8988T (cell line): ENCODE measurements around the gene TFF1.

Experiments used
- DNase-seq: peaks from one replicate; pipeline ENCODE4 v3.0.0; 2011

The TFF1 gene

DNA sequence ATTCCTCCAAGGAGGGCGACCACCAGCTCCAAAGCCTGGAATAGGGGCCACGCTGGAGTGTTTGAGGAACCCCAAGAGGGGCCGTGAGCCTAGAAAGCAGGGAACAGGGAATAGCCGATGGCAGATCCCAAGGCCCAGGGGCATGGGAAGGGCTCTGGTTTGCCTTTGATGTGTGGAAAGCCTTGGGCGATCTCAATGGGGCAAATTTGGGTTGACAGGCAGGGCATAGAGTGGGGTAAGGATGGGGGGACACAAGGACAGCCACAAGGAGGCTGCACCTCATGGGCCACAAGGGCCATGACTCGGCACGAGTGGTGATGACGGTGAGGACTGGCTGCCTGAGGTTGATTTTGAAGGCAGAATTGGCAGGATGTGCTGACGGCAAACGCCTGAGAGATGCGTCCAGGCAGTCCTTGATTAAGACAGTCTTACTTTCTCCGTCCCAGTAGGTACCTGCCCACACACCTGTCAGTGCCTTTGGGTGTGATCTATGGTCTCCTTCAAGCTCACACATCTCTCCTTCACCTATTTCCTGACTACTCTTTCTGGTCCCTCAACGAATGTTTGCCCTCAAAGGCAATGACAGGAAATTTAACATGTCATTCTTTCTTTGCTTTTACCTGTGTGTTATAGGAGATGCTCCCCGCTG lies 31.5 kb upstream of the TFF1 start:
- DNase-seq: no peak

DNA sequence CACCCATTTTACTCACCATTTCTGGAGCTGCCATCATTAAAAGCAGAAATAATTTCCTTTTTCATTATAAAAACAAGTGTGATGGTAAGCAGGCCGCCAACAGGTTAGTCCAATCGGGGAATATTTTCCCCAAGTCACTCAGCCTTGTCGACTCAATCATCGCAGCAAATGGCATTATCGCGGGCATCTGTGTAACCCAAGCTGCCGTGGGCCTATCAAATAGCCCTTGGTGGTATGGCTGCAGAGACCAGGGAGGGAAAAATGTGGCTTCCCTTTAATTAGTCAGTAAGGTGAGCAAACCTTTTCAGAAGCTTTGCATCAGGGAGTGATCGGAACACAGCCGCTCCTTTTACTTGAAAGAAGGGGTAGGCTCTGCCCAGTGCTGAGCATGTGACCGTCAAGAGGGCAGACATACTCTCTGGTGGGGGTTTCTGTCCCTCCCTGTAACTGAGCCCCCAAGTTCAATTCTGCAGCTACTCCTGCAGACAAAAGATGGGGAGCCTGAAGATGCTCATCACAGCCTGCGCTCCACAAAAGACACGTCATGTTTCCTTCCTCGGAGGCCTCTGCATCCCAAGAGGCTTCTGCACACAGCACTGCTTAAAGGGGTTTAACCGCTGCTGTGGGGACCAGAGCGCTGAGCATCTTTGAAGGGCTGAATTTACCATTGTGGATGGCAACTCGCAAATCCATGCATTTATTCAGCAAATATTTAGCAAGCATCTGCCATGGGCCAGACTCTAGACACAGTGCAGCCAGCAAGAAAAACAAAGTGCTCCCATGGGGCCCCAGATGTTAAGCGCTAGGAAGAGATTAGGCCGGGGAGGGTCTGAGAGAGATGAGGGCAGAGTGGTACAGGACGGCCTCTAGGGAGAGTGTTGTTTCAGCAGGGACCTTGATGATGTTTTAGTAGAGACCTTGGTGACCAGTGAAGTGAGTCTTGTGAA lies 30.7 kb upstream of the TFF1 start:
- no peak for DNase-seq

DNA sequence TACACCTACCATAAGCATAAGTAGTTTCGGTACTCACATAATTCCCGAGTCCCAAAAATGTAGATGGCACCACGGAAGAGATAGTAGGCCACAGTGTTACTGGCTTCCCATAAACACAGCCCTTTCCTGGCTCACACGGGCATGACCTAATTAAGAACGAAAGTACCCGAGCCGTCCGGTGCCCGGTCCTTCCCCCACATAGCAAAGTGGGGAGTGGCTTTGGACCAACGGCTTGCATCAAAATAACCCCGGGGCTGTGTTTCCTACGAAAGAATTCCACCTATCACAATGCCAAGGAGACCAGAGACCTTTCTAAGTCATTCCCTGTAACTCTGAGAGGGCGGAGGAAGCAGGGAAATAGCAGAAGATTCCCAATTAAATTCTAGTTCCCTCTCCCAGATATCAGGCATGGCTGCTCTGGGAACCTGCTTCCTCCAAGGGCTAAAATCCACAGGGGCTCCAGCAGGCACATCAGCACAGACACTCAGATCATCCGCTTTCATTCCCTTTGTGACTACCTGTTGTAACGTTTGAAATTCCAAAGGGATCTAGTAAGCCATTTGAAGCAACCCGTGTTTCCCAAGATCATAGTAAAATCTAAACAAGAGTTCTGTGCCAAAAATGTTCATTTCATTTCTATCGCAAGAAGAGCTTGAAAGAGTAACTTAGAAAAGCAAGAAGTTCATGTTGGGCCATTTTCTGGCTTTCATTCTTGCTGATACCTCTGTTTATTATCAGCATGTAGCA lies 29.7 kb upstream of the TFF1 start, which contains the start of gene TMPRSS3:
Gene TMPRSS3, minus strand, starts transcription at position 148 of the 747 bp plus-strand sequence. CDS start 635 bp downstream, outside the sequence.
- DNase-seq: no peak

DNA sequence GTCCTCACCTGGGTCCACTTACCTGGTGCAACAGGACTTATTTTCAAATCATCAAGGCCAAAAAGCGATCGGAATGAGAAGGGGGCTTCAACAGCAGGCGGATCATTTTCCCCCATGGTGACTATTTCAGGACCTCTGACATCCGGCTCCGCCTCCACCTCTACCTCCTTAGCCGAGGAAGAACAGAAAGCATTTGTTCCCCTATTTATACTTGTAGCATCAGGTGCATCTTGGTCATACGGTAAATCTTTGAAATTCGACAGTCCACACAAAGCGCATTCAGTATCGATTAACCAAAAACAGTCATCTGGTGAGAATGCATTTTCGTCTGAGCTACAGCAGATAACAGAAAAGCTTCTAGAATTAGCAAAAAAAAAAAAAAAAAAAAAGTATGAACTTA lies 29.0 kb upstream of the TFF1 start:
- DNase-seq: no peak

DNA sequence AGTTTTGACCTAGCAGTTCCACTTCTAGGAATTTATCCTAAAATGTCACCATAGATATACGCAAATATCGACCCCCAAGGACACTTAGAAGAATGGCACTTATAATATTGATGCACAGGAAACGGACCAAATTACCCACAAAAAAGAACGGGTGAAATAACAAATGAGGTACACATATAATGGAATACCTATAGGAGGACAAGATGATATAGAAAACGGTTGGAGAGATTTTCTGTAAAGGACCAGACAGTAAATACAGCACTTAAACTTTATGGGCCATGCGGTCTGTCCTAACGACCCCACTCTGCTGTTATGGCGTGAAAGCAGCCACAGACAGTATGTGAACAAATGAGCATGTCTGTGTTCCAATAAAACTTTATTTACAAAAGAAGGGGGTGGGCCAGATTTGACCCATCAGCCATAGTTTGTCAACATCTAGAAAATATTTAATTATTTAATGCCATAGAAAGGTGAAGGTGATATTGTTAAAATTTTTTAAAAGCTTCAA lies 27.2 kb upstream of the TFF1 start:
- no peak for DNase-seq

DNA sequence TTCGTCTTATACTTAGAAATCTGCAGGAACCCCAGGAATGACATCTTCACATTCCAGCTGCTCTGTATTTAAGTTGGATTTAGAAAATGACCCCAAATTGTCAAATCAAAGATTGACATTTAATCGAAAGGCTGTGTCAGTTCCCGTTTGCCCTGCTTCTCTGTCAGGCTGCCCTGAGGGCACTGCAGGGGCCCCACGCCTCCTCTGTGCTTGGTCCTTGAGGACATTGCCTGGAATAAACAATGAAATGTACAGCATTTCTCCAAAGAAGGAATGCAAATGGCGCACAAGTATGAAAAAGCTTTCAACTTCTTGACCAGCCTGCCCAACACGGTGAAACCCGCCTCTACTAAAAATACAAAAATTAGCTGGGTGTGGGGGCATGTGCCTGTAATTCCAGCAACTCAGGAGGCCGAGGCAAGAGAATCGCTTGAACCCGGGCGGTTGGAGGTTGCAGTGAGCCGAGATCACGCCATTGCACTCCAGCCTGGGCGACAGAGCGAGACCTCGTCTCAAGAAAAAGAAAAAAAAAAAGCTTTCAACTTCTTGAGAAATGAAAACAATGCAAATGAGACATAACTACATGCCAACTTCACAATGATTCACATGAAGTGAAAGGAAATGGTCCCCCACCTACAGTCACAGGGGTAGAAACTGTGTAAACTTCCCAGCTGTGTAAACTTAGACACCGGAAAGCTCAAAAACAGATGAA lies 26.6 kb upstream of the TFF1 start:
- DNase-seq: no peak

DNA sequence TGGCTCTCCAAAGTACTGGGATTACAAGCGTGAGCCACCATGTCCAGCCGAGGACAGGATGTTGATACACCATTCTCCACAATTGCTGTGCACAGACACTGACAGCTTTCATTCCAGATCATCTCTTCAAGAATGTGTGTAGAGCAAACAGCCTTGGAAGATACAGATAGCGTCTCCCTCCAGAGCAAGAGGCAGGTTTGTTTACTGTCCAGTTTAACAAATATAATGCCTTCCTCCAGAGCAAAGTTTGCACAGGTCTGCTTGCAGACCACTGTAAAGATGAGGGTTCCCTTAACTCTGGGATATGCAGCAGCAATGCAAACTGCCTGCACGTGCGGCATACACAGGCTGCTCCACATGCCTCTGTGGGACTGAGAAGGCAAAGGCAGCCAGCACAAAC lies 25.0 kb upstream of the TFF1 start:
- DNase-seq: no peak

DNA sequence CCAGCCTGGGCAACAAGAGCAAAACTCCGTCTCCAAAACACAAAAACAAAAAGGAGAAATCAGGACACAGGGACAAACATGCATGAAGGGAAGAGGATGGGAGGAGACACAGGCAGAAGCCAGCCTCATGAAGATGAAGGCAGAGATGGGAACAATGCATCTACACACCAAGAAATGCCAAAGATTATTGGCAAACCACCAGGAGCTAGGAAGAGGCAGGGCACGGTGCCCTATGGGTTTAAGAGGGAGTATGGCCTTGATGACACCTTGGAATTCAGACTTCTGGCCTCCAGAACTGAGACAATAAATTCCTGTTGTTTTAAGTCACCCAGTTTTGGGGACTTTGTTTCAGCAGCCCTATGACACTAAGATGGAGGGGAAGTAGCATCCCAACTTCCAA lies 24.4 kb upstream of the TFF1 start:
- DNase-seq: no peak

DNA sequence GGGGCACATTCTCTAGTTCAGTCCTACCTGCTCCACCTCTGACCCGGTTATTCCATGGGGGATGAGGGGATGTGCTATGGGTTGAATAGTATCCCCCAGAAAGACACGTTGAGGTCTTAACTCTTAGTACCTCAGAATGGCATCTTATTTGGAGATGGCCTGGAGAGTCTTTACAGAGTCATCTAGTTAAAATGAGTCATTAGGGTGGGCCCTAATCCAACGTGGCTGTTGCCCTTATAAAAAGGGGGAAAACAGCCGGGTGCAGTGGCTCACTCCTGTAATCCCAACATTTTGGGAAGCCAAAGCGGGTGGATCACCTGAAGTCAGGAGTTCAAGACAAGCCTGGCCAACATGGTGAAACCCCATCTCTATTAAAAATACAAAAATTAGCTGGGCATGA lies 23.9 kb upstream of the TFF1 start:
- no peak for DNase-seq

DNA sequence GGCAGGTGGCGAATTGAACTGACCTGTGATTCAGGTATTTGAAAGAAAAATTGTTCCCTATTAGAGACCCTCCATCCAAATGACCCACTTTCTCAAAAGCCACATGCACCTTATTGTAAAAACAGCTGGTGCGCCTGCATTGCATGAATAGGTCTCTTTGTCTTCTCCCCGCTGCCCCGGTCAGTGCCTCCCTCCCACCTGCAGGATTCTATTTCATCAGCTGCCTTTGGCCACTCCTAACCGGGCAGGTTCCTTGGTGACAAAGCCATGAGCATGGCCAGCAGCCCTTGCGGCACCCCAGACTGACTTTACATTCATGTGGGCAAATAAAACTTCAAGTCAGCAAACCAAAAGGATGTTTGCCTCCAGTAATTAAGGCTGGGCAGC lies 23.1 kb upstream of the TFF1 start:
- DNase-seq: no peak

DNA sequence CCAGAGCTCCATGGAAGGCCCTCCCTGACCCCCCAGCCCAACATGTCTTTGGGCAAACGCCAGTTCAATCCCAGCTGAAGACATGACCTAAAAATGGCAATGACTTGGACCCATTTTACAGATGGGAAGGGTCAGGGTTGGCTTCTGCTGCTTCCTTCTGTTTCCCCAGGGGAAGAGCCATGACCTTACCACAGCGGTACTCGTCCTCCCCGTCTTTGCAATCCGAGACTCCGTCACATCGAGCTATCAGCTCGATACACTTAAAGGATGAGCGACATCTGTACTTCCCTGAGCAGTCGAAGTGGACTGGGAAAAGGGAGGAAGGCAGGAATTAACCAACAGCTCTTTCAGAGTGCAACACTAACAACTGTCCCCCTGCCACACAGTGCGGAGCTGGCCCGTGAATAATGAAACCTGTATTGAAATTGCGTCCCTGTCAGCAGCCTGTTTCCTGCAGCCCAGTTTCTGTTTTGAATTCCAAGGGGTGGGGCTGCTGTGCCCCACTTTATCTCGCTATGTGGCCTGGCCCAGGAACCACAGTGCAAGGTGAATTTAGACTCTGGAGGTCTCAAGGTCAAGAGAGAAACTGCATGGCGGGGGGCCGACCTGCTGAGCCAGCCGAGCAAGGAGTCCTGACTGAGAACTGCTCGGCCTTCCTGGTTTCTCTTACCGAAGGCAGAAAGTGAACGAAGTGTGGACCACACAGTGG lies 22.6 kb upstream of the TFF1 start:
- DNase-seq: no peak

DNA sequence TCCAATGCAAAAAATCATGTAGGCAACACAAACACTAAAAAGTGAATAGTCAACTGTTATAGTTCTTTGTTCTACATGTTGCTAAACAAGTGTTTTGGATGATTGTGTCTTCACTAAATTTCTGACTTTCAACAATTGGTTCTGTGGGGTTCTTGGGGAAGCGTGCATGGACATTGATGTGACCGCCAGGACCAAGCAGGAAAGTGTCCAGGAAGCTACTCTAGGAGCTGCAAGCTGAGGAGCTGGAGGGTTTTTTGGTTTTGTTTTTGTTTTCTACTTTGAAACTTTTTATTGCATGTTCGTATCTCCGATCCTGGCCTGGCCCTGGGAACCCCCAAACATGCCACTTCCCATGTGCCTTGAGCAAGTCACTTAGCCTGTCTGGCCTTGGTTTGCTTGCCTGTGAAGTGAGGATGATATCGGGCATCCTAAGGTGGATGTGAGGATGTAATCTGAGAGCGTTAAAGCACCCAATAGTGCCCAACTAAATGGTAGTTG lies 21.6 kb upstream of the TFF1 start:
- no peak for DNase-seq

DNA sequence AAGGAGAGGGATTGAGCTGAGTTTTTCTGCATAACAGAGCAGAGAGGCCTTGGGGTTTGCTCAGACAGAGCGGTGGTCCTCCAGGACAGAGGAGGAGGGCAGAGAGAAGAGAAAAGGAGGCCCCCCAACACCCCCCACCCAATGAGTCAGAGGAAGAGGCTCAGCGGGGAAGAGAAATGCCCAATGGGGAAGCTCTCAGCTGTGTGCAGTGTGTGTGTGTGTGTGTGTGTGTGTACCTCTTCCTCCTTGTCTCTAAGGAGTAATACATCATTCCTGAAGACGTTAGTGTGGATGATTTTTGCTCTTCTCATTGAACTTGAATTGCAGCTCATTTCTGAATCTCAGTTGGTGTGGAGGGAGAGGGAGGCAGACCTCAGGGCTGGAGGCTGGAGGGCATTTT lies 20.8 kb upstream of the TFF1 start:
- no peak for DNase-seq

DNA sequence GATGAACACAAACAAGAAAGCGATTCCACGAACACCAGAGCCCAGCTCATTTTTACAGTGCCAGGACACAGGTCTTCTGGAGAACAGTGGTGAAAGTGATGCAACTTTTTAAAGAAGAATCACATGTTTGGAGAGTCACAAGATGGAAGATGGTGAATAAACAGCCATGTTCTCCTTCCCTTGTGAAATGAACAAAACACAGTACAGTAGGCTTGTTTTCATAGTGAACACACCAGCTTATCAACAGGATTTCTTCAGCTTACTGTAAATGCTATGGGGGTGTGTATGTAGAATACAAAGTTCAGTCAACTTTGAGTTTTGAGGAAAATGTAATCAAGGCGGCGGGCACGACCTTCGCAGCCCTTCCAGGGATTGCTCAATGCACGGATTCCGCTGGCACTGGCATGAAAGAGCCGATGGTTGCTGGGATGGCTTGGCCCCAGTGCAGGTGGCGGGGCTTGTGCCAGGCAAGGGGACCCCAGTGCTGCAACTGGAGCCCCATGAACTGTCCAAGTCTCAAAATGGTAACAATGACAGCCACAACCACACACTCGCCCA lies 19.8 kb upstream of the TFF1 start:
- DNase-seq: no peak

DNA sequence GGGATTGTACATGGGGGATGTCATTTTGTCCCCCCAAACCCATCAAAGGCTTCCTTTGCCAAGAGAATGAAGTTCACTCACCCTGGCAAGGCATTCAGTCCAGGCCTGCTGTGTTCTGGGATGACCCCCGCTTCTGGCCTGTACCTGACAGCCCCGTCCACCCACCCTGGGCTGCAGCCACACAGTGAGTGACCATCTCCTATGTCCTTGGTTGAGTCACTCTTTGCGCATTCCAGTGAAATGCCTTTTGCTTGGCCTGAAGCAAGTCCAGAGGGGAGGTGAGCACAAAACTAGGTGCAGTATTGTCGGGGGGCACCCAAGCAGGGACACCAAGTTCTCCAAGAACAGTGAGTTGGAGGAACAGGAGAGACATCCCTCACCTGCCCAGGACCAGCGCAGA lies 19.3 kb upstream of the TFF1 start:
- no peak for DNase-seq

DNA sequence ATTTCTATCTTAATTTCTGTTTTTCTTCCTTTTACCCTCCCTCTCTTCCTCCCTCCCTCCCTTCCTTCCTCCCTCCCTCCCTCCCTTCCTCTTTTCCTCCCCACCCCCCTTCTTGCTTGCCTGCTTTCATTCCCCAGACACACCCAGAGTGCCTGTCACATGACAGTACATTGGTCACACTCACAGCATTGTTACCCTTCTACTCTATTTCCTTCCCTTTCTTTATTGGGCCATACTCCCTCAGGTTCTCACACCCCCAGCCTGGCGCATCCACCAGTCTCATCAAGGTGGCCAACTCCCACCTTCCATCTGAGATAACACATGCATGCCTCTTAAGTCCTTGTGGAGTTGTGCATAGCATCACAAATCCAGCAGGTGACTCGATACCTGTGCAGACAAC lies 18.7 kb upstream of the TFF1 start:
- DNase-seq: no peak

DNA sequence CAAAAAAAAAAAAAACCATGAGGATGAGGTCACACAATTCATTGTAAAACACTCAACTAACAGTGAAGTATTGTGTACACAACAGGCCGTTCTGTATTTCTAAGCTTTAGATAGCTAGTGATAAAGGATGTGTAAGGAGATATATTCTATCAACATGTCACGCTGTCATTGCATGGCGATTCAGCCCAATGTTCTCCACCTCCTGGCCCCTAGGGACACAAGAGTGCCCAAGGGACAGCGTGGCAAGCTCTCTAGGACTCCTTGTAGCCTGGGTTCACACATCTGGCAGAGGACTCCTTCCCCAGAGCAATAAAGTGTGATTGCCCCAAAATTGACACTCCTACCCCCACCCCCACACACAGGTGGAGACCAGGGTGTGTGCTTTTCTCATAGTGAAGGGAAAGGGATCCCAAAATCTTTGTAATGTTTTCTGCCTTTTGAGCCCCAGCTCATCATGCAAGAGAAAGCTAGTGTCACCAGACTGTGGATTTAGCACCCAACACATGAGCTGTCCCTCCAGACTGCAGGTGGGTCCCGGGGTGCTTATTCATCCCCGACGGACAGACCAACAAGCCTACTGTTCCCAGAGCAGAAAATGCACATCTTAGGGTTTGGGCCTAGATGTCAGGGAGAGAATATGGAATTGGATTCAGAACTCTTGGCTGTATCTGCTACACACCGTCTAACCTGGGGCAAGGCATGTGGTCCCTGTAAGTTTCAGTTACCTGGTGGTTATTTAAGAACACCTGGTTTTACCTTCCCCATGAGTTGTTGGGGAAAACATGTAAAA lies 18.0 kb upstream of the TFF1 start:
- DNase-seq: no peak

DNA sequence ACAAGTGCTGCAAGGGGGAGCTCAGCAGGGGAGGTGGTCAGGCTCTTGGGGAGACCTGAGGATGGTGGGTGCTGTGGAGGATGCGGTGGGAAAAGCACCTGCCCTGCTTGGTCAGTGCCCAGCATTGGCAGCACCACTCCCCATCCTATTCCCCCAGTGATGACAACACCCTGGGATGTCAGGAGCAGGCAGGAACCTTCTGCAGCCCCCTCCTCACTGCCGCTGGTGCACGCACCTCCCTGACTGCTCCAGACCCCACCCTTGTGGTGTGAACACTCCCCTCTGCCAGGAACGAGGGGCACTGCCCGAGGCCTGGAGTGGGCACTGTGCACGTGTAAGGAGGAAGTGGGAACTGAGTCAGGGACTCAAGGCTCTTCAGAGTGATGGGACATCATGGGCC lies 17.0 kb upstream of the TFF1 start:
- no peak for DNase-seq

DNA sequence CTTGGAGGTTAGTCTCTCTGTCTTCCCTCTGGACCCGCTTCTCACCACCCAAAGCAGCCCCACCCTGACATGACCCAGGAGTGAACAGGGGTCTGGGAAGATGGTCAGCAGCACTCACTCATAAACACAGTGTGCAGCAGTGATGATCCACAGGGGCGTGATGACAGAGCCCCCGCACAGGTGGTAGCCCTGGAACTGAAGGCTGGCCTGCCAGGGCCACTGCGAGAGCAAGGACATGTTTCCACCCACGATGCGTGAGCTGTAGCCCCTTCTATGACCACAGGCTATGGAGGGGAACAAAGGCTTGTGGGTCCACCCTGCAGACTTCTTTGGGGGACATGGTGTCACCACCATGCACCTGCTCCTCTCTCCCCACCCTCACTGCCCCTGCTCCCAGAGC lies 16.6 kb upstream of the TFF1 start:
- no peak for DNase-seq

DNA sequence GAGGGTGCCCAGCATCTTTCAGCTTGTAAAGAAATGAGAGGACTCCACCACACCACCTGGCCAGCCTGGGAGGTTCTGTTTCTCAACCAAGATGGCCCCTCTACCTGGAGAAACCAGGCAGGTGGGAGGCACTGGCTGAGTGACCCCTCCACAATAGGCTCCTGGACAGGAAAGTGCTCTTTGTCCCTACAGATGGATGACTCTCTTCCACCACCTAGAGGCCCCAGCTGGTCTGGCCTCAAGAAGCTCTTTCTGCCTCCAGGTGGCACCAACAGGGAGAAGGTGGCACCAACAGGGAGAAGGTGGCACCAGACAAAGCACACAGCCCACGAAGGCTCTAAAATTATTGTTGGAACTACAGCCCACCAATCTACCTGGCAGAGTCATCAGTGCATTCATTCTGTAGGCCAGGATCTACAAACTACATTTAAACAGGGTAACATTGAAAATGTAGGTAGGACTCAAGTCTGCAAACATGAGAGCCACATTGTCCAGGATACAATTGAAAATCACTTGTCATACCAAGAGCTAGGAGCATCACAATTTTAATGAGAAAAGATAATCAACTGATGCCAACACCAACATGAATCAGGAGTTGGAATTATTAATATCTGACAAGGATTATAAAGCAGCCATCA lies 15.1 kb upstream of the TFF1 start:
- DNase-seq: no peak
